Activated naive CD8-positive, alpha-beta T cell treated with anti-CD3 and anti-CD28 coated beads, Interleukin-2, amount 50 U/mL, for 24 hours (primary cell): Measurements from ENCODE around the gene PPDPF.
A peak's percentile ranks its signal among the peaks of the same experiment; 100 is the strongest.
"Not testable (repeated sequence)": the region's sequence is repeated elsewhere in the genome, so short reads cannot be mapped to it uniquely, and the experiment has no call there.

Experiments
- ATAC-seq: fragments of 150-1000 bp; cut with Tn5 transposase; one replicate; pipeline ENCODE4 v1.10.0; 2021
- DNase-seq: peaks from one replicate; pipeline ENCODE4 v3.0.0; 2021
- H3K27ac Mint-ChIP-seq: one replicate; pipeline ENCODE4 v1.8.0; 2021; ENCODE audit warnings: mild to moderate bottlenecking, mixed read lengths
- H3K27me3 Mint-ChIP-seq: one replicate; pipeline ENCODE4 v1.8.0; 2021; ENCODE audit warnings: mixed read lengths
- H3K36me3 Mint-ChIP-seq: one replicate; pipeline ENCODE4 v1.8.0; 2021; ENCODE audit warnings: low read depth, mixed read lengths
- H3K4me1 Mint-ChIP-seq: one replicate; pipeline ENCODE4 v1.8.0; 2021; ENCODE audit warnings: mixed read lengths
- H3K4me3 Mint-ChIP-seq: one replicate; pipeline ENCODE4 v1.8.0; 2021; ENCODE audit warnings: mild to moderate bottlenecking, moderate library complexity, mixed read lengths
- H3K9me3 Mint-ChIP-seq: one replicate; pipeline ENCODE4 v1.8.0; 2021; ENCODE audit warnings: mixed read lengths

PPDPF gene

DNA sequence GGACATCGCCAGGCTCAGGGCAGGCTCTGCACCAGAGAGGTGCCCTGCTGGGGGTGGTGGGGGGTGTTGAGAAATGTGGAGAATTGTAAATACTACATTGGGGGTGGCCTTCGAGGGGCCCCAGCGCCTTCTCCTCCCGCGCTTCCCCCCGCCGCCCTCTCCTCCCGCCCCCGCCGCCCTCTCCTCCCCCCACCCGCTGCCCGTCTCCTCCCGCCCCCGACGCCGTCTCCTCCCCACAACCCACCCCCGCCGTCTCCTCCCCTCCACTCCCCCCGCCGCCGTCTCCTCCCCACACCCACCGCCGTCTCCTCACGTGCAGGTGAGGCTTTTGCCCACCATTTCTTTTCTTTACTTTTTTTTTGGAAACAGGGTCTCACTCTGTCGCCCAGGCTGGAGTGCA is 28.5 kb downstream of the PPDPF start:
- Mint-ChIP-seq H3K27ac (no peak overlapping the region), H3K27me3 (peaks cover 10% of the 10 kb centered on the region), H3K4me3 (no peak overlapping the region), H3K9me3 (no peaks in the 10 kb centered on the region), H3K4me1 (peaks cover 11% of the 10 kb centered on the region), H3K36me3 (no peaks in the 10 kb centered on the region)
- DNase-seq = no peak
- ATAC-seq = no peak

DNA sequence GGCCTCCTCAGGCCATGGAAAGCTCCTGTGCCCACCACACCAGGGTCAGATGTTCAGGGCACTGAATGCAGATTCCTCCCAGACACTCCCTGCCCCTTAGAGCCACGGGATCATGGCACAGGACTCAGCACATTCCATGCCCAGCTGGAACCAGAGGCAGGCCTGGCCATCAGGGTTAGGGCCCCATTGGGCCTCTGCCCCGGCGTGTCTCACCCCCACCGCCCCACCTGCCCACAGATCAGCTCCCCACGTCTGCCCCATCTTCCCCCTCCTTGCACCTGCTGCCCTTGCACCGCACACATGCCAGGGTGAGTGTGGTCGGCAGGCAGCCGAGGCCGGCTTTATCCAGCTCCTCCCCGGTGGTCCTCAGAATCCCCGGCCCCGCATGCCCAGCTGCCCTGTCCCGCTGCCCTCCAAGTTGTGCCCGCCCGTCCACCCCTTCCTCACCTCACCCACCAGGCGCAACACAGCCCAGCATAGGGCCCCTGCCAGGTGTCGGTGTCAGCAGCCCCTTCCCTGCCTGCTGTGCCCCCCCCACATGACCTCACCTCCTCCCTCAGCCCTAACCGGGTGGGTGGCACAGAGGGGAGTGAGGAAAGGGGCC is 29.2 kb downstream of the PPDPF start:
- Mint-ChIP-seq H3K4me1 (peaks cover 11% of the 10 kb centered on the region), H3K27ac (no peak overlapping the region), H3K4me3 (no peak overlapping the region), H3K36me3 (no peaks in the 10 kb centered on the region), H3K9me3 (no peaks in the 10 kb centered on the region), H3K27me3 (peaks cover 10% of the 10 kb centered on the region)
- no peak for ATAC-seq
- DNase-seq = no peak

DNA sequence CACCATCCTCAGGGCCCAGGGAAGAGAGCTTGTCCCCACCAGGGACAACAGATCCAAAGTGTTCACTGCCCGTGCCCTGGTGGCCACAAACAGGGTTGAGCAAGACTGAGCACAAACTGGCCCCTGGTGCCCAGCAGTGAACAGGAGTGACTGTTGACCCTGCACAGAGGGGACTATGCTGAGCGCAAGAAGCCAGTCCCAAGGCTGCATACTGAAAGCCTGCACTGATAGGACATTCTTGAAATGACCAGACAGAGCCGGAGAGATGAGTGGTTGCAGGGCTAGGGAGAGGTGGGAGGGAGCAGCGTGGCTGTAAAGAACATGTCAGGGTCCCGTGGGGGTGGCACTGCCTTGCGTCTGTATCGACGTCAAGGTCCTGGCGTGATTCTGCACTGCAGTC is 30.5 kb downstream of the PPDPF start:
- Mint-ChIP-seq H3K4me3 (no peak overlapping the region), H3K9me3 (no peaks in the 10 kb centered on the region), H3K27ac (no peak overlapping the region), H3K27me3 (peaks cover 10% of the 10 kb centered on the region), H3K4me1 (peaks cover 11% of the 10 kb centered on the region), H3K36me3 (no peaks in the 10 kb centered on the region)
- DNase-seq (no peak), ATAC-seq (no peak)

- no peak for DNase-seq
- H3K27ac Mint-ChIP-seq = no peak overlapping the region
- H3K4me3 Mint-ChIP-seq = peak overlapping the region; percentile 24
- peak; percentile 4 for ATAC-seq
- H3K4me1 Mint-ChIP-seq = peaks cover 11% of the 10 kb centered on the region
- H3K36me3 Mint-ChIP-seq = no peaks in the 10 kb centered on the region
- H3K27me3 Mint-ChIP-seq = peaks cover 10% of the 10 kb centered on the region
- H3K9me3 Mint-ChIP-seq = no peaks in the 10 kb centered on the region
These were observed 32.1 kb downstream of the PPDPF start for GRCh38 chr20:63552481-63553249.

DNA sequence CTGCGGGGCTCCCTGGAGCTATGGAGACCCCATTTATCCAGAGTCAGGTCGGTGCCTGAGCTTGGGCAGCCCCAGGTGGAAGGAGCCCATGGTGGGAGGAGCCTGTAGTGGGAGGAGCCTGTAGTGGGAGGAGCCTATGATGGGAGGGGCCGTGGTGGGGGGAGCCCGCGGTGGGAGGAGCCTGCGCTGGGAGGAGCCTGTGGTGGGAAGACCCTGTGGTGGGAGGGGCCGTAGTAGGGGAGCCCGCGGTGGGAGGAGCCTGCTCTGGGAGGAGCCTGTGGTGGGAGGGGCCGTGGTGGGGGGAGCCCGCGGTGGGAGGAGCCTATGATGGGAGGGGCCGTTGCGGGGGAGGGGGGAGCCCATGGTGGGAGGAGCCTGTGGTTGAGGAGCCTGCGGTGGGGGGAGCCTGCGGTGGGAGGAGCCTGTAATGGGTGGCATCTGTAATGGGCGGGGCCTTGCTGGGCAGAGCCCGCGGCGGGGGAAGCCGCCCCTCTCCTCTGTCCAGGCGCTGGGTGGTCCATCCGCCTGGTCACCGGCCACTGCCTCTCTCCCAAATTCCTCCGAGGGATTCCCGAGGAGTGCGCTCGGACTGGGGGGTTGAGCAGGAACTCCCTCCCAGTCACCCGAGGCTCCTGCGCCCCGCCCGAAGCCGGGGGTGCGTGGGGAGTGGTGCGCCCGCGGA is 32.8 kb downstream of the PPDPF start:
- peak; percentile 52 for ATAC-seq
- peak; percentile 89 for DNase-seq
- Mint-ChIP-seq H3K27ac (no peak overlapping the region), H3K4me1 (peaks cover 11% of the 10 kb centered on the region), H3K36me3 (no peaks in the 10 kb centered on the region), H3K4me3 (peak overlapping the region; percentile 24), H3K27me3 (peaks cover 10% of the 10 kb centered on the region), H3K9me3 (no peaks in the 10 kb centered on the region)

GRCh38 chr20:63553933-63554290 is 33.3 kb downstream of the PPDPF start, which contains the start of gene FNDC11:
Gene FNDC11, plus strand, starts transcription at chr20:63554159. Its CDS starts 1,505 bp downstream, at chr20:63555664.
- Mint-ChIP-seq H3K27me3 (peaks cover 8% of the 10 kb centered on the region), H3K27ac (no peak within 1 kb of the TSS), H3K4me3 (peak within 1 kb of the TSS; percentile 34), H3K9me3 (no peaks in the 10 kb centered on the region), H3K4me1 (peaks cover 11% of the 10 kb centered on the region), H3K36me3 (no peaks in the 10 kb centered on the region)
- peak; percentile 56 for DNase-seq
- peak; percentile 31 for ATAC-seq

- H3K36me3 Mint-ChIP-seq = no peaks in the 10 kb centered on the region
- DNase-seq = no peak
- ATAC-seq = peak; percentile 12
- H3K4me1 Mint-ChIP-seq = peaks cover 11% of the 10 kb centered on the region
- peak overlapping the region; percentile 34 for H3K4me3 Mint-ChIP-seq
- H3K27ac Mint-ChIP-seq = no peak overlapping the region
- H3K9me3 Mint-ChIP-seq = no peaks in the 10 kb centered on the region
- H3K27me3 Mint-ChIP-seq = peaks cover 4% of the 10 kb centered on the region
These were observed 34.1 kb downstream of the PPDPF start for GRCh38 chr20:63554361-63555278.

- ATAC-seq = no peak
- Mint-ChIP-seq H3K27ac (no peak overlapping the region), H3K4me1 (peaks cover 11% of the 10 kb centered on the region), H3K36me3 (peaks cover 3% of the 10 kb centered on the region), H3K4me3 (no peak overlapping the region), H3K27me3 (peaks cover 4% of the 10 kb centered on the region), H3K9me3 (no peaks in the 10 kb centered on the region)
- DNase-seq = no peak
These were observed 35.3 kb downstream of the PPDPF start for GRCh38 chr20:63555661-63556381.

- DNase-seq (no peak), ATAC-seq (no peak)
- peaks cover 3% of the 10 kb centered on the region for H3K36me3 Mint-ChIP-seq
- H3K9me3 Mint-ChIP-seq = no peaks in the 10 kb centered on the region
- no peak overlapping the region for H3K27ac Mint-ChIP-seq
- H3K27me3 Mint-ChIP-seq = no peaks in the 10 kb centered on the region
- H3K4me3 Mint-ChIP-seq = no peak overlapping the region
- H3K4me1 Mint-ChIP-seq = peaks cover 11% of the 10 kb centered on the region
These were observed 36.4 kb downstream of the PPDPF start for GRCh38 chr20:63556873-63557478.

DNA sequence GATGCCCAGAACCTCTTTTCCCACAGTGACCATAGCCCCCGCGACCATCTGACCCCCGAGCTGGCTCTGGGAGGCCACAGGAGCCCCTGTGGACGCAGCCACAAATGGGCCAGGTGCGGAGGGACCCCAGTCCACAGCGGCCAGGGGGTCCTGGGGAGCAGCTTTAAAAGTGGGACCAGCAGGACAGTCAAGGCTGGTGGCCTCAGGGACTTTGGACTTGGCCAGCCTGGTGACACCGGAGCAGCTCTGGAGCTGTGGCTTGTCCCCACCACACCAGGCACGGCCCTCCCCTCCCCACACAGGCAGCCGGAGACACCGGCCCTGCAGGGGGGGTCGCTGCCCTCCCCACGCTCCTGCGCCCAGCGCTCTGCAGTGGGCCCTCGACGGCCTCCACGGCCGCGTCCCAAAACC is 36.9 kb downstream of the PPDPF start:
- Mint-ChIP-seq H3K36me3 (peaks cover 3% of the 10 kb centered on the region), H3K4me1 (peaks cover 8% of the 10 kb centered on the region), H3K4me3 (no peak overlapping the region), H3K9me3 (no peaks in the 10 kb centered on the region), H3K27me3 (no peaks in the 10 kb centered on the region), H3K27ac (no peak overlapping the region)
- ATAC-seq (no peak), DNase-seq (no peak)

DNA sequence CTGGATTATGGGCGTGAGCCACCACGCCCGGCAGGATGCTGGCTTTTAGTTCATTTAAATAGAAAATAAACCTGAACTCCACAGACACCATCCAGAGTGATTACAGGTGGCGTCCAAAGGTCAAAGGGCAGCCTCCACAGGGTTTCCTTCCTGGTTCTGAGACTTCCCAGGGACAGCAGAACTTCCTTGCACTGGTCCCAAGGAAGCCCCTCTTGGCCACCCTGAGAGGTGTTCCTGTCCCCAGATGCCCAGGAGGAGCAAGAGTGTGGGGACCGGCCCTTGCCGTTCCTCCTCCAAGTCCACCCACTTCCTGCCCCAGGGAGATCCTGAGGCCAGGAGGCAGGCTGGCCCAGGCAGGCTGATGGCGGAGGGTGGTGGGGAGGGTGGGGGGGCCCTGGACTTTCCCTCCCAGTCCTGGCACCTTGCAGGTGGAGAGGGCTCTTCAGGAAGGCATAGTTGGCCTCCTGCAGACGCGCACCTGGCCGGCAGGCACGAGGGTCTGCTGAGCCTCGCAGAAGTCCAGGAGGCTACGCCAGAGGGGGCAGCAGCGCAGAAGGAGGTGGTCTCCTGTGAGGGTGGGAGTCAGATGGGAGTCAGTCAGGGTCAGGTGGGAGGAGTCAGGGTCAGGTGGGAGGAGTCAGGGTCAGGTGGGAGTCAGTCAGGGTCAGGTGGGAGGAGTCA is 38.4 kb downstream of the PPDPF start:
- Mint-ChIP-seq H3K36me3 (peaks cover 3% of the 10 kb centered on the region), H3K27me3 (no peaks in the 10 kb centered on the region), H3K4me1 (no peaks in the 10 kb centered on the region), H3K4me3 (no peak overlapping the region), H3K9me3 (no peaks in the 10 kb centered on the region), H3K27ac (no peak overlapping the region)
- no peak for DNase-seq
- ATAC-seq = no peak

GRCh38 chr20:63559485-63560332 is 39.1 kb downstream of the PPDPF start:
- not testable (repeated sequence) for H3K27ac Mint-ChIP-seq, H3K4me3 Mint-ChIP-seq, H3K9me3 Mint-ChIP-seq, ATAC-seq, H3K27me3 Mint-ChIP-seq, H3K4me1 Mint-ChIP-seq, DNase-seq, H3K36me3 Mint-ChIP-seq
